HG03558 (cell line): ENCODE results near the gene KRTAP13-2.

Experiments used
- ATAC-seq: cut with Tn5 transposase; IDR thresholded peaks from one replicate; pipeline ENCODE4 v1.9.1; 2021; ENCODE audit warnings: moderate number of reproducible peaks; ENCODE audit not compliant: unreplicated experiment; ENCODE audit errors: extremely low read depth

KRTAP13-2 gene

GRCh38 chr21:30329203-30329875 lies 42.7 kb downstream of the KRTAP13-2 start:
- no peak for ATAC-seq

GRCh38 chr21:30326390-30326789 lies 45.7 kb downstream of the KRTAP13-2 start:
- no peak for ATAC-seq
